GM18511 (cell line): Measurements from ENCODE around the gene SARDH.

ENCODE experiments used
- ATAC-seq: cut with Tn5 transposase; IDR thresholded peaks from one replicate; pipeline ENCODE4 v1.9.1; 2021; ENCODE audit warnings: mild to moderate bottlenecking, moderate library complexity; ENCODE audit not compliant: unreplicated experiment

Gene SARDH

DNA sequence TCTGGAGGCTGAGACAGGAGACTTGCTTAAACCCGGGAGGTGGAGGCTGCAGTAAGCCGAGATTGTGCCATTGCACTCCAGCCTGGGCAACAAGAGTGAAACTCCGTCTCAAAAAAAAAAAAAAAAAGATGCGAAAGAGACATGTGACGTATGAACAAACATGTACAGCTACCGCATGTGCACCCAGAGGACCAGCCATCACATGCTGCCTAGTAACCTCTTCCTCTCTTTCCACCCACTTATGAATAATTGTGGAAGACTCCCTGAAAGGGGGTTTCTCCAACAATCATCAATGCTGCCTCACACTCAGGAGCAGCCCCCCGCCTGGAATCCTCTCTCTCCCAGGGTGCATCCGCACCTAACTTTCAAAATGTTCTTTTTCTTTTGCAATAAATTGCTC is 2.2 kb downstream of the SARDH start:
- no peak for ATAC-seq

DNA sequence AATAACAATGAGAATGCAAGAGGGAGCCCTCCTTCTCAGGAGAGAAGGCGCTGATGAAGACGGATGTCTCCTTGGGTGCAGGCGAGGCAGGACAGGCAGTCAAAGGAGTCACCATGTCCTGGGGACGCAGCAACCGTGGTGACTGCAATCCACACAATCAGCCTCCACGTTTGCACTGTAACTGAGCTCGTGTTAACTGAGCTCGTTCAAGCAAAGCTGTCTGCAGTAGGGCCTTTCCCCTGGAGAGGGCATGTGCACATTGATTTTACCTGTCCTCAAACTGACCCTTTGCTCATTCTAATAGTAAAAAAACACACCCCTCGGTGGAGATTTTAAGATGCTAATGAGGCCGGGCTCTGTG is 2.8 kb downstream of the SARDH start:
- no peak for ATAC-seq

DNA sequence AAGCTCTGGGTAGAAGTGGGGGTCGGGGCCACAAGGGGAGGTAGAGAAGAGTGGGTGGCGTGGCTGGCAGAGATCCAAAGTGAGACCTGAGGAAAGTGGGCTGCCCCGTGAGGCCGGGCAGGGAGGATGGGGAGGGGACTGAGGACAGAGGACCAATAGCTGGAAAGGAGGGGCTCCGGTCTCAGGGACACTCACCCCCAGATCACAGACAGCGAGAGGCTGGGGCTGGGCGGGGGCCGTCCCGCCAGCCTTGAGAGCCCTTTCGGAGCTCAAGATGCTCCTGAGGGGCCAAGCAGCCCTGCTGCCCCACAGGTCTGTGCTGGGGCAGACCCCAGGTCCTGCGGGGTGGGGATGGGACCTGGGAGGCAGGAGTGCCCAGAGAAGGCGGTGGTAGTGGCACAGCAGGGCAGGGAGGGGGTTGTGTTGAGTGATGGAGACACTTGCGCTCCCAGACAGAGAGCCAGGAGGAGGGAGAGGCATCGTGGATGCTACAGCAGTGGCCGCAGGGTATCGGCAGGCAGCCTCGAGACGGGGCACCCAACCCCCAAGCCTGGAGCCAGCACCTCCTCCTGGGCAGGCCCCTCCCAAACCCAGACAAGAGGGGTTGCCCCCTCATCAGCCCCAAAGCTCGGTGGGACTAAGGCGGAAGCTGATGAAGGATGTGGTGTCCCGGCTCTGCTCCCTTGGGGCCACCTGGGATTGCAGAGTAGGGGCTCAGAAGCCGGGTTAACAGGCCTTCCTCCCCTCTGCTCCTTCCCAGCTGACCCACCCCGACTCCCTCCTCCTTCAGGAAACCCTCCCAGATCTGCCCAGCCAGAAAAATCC is 3.4 kb downstream of the SARDH start:
- ATAC-seq: no peak

DNA sequence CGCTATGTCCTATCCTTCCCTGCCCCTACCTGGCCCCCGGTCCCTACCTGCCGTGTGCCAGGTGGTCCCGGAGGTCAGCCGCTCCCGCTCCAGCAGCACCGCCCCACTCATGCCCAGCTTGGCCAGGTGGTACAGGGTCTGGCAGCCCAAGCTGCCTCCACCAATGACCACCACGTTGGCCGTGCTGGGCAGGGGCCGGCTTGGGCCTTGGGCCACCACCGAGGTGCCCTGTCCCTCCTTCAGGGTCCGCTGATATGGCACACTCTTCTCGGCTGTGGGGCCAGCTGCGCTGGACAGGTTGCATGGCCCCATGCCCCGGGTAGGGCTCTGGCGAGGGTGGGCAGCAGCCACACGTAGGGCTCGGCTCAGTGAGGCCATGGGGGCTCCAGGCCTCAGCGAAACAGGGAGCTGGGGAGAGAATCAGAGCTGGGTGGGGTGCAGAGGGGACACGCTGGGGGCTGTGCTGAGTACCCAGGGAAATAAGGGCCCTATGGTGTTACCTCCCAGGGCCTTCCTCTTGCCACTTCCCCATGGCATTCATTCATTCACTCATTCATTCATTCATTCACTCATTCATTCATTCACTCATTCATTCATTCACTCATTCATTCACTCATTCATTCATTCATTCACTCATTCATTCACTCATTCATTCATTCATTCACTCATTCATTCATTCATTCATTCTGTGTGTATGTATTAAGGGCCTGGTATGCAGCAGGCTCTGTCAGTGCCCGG is 4.2 kb downstream of the SARDH start:
- ATAC-seq: no peak

DNA sequence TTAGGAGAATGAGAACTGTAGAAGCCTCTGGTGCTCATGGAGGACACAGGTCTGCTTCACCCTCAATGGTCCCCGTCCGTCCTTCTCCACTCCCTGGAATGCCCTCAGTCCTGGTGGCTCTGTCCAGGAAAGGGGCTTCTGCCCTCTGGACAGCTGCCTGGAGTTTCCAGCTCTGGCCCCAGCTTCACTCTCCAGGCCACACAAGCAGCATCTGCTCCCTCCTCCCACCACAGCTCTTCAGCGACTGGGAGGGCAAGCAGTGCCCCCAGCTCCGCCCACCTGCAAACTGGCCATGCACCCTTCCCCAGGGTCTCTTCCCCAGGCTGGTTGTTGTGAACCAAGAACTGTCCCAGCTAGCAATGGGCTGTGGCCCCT is 4.7 kb downstream of the SARDH start:
- ATAC-seq: no peak

DNA sequence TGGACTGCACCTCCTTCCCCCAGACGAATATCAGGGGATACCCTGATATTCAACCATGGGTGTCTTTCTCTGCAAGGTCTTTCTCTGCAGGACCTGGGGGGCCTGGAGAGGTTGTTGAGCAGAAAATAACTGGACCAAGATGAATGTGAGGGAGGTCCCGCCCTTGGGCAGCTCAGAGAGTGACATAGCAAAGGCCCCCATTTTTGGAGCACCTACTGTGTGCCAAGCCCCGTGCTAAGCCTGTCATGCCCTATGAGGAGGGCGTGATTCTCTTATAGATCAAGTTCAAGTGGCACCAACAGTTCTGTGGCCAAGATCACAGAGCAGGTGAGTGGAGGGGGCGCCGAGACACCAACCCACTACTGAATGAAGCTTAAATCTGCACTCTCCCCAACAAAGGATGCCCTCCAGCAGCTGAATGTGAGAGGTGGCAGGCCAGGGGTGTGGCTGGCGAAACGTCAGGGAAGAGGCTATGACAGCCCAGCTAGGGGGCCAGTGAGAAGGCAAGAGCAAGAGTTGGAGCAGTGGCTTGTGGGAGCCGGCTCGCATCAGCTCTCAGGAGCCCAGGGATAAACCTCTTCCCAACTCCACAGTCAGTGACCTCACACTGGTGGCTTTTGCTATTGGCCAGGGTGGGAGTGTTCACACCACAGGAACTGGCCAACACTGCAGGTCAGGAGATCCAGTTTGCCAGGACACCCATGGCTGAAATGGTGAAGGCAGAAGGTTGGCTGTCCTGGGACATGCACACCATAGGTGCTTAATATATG is 5.3 kb downstream of the SARDH start:
- no peak for ATAC-seq

DNA sequence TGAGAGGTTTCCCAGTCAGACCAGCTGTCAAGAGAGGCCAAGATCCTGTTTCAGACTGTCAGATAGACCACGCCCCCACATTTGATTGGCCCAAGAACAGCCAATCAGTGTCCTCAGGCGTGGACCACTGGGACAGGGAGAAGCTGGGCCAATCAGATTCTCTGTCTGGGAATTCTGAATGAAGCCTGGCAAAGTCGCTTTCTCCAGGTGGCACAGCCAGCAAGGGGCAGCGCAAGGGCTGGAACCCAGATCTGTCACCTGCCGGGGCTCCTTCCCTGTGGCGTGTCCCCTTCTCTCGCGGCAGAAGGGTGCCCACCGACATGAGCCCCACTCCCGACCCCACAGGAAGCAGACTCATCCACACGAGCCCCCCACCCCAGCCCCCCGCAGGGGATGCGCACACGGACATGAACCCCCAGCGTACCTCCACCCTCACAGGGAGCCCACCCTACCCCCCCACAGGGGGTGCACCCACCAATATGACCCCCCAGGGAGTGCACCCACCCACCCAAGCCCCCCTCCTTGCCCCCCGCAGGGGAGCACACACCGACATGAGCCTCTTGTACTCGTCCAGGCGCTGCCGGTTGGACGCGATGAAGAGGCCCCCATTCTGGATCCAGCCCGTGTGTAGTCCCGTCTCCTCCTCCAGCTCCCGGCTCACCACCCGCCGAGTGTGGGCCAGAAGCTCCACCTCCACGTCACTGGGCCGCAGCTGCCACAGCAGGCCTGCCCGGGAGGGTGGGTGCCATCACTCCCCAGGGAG is 6.1 kb downstream of the SARDH start:
- ATAC-seq: no peak

DNA sequence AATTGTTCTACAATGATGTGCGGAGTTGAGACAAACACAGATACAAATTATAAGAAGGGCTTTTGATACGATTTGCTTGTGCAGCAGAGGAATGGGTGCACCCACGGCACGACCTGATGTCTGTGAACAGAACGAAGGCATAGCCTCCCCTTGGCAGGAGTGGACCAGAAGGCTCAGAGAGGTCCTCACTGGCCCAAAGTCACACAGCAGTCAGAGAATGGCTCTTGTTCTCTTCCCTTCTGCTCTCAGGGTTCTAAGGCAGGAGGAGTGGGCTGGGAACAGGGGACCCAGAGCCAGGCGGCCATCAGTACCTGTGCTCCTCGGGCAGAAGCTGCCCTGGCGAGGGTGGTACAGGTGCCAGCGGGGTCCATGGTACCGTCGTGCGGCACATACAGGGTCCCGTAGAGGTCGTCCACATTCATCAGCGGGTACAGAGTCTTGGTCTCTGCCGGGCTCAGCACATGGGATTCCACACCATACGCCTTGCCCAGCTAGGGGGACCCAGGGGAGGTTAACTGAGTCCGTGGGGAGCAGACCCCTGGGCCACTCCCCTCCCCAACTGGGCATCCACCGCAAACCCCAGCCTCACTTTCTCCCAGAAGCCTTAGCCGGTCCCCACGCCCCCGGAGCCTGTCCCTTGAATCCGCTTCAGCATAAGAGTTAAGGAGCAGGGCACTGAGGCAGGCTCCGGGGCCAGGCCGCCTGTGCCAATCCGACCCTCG is 7.0 kb downstream of the SARDH start:
- no peak for ATAC-seq

DNA sequence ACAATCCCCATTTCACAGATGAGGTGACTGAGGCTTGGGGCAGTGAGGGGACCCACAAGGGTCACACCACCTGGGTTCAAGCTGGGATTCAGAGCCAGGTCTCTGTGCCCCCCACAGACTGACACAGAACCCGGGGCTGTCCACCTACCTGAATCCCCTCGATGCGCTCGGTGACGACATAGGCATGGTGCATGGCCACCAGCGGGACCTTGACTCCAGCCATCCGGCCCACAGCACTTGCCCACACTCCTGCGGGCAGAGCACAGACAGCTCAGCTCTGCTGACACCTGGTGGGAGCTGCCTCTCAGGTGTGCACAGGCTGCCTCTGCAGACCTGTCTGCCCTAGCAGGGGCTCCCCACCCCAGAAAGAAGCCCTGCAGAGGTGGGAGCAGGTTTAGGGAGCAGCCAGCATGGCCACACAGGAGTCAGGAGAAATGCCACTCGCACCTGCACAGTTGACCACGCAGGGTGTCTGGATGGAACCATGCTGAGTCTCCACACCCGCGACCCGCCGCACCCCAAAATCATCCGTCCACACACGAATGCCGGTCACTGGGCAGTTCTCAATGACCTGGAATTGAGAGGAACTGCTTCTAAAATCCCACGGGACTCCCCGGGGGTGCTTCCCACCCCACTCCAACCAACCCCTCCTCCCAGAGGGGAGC is 8.4 kb downstream of the SARDH start:
- no peak for ATAC-seq

DNA sequence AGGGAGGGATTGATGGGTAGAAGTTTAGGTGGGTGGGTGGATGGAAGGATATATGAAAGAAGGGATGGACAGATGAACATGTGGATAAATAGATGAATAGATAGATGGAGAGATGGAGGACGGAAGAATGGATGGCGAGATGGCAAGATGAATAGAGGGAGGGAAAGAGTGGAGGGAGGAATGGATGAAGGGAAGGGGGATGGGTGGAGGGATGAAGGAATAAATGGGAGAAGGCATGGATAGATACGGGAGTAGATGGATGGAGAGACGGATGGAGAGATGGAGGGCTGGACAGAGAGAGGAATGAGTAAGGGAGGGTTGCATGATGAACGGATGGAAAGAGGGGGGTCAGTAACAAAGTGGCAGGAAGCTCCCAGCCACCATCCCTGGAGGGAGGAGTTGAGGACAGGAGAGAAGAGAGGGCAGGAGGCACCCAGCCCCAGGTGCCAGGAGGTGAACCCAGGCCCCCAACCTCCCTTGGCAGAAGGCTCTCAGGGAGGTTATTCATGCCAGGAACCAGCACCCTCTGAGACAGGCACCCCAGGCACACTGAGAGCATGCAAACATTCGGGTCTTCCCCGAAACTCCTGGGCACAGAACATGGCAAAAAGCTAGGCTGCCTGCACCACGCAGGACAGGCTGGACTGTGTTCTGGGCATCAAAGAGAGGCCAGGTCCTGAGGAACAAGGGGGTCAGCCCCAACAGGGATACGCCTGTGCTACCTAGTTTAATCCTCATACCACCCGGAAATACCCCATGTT is 9.1 kb downstream of the SARDH start:
- no peak for ATAC-seq

DNA sequence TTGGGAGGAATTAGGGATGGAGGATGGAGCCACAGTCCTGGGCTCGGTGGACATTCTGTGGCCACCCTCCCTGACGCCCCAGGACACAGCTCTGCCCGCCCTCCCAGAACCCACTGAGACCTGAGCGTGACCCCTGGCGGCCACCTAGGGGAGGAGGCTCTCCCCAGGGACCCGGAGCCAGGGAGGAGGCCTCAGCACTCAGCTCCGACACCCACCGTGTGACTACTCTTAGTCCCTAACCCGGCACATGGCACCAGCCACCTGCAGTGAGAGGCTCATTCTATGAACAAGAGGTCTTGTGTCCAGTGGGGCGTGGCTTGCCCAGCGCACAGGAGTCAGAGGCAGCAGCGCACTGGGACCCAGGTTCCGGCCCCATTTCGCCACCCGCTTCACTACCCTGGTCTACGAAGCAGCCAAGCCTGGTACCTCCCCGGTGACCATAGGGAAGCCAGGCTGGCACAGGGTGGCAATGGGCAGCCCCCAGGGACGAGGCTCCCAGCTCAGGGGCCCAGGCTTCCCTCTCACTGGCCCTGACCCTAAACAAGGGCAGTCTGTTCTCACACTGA is 10.2 kb downstream of the SARDH start:
- ATAC-seq: no peak

DNA sequence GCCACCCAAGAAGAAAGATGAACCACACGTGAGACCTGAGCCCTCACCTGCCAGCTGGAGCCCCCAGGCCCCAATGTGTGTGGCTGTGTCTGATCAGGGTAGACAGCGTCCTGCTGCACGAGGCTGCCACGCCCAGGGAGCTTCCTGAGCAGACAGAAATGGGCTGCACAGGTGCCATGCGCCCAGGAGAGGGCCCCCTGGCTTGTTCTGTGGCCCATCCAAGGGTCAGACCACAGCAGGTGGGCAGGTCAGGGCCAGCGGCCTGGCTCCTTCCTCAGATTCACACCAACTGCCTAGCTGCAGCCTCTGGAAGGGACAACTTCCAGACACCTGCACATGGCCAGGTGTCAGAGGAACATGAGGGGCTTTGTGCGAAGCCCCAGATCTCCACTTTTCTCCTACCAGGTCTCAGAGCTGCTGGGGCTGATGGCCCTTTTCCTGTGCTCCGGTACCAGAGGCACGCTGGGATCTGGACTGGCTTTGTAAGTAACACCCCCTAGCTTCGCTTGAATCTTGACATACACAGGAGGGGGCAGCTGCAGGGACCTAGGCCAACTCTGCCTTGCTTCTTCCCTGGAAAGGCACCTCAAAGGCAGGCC is 10.8 kb downstream of the SARDH start:
- no peak for ATAC-seq

DNA sequence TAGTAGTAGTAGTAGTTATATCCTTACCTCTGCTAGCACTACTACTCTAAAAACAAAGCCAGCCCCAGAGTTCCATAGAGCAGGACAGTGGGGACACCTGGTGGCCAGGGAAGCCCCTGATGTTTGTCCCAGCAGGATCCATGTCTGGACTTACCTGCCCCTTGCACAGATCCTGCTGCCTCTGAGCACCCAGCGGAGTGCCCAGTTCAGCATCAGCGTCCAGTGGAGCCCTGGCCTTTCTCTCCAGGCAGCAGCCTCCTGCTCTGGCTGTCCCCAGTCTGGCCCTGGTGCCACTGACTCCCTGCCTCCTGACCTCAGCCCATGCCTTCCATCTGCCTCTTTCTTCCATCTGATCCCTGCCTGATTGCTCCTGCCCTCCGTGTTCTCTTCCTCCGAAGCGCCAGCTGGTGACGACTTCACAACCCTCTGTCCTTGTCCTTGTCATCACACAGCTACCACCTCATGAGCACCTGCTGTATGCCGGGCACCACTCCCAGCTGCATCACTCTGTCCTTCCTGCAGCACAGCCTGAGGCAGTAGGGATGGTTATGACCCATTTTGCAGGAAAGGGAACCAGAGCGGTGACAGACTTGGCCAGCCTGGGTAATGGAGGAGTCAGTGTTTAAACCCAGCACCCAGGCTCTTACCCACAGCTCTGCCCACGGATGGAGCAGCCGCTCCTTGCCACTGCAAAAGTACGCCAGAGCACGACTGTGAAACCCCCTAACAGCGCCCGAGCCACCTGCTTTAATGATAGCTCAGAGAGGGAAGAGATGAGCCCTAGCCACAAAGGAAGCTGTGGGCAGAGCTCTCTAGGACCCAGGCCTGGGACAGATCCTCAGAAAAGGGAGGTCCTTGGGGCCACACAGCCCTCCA is 11.5 kb downstream of the SARDH start:
- no peak for ATAC-seq

DNA sequence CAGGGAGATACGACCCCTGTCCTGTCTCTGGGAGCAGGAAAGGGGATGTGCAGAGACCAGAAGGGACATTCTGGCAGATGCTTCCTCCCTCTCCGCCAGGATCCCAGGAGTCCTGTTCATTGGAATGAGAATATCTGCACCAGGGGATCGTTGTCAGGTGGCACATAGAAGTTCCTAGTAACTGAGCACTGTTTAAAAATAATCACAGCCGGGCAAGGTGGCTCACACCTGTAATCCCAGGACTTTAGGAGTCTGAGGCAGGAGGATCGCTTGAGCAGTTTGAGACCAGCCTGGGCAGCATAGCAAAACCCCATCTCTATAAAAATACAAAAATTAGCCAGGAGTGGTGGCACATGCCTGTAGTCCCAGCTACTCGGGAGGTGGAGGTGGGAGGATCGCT is 12.3 kb downstream of the SARDH start:
- ATAC-seq: no peak

DNA sequence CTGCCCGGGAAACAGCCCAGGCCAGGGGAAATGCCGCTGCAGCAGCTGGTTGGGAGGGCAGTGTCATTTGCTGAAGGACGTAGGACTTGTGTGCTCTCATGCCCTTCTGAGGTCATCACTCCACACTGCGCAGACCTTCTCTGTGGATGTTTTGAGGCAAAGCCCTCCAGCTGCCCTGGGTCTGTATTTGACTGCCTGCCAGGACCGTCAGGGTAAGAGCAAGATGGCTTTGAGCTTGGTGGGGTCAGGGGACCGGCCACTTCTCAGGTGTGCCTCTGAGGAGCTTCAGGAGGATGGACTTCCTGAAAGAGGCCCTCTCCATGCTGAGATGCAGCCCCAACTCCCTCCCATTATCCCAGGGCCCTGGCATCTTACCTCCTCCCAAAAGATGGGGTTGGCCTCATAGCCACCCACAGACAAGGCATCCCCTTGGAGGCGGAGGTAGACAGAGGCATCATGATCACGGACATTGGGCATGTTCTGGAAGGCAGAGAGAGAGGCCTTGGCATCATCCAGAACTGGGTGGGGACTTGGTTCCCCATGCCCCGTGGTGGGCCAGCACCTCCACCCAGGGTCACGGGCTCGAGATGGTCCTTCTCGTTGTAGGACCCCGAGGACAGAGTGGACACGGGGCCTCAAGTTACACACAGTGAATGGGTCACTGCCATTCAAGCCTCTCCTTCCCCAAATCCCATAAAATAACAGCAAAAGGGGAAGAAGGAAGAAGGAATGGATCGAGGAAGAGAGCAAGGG is 19.4 kb downstream of the SARDH start:
- no peak for ATAC-seq

DNA sequence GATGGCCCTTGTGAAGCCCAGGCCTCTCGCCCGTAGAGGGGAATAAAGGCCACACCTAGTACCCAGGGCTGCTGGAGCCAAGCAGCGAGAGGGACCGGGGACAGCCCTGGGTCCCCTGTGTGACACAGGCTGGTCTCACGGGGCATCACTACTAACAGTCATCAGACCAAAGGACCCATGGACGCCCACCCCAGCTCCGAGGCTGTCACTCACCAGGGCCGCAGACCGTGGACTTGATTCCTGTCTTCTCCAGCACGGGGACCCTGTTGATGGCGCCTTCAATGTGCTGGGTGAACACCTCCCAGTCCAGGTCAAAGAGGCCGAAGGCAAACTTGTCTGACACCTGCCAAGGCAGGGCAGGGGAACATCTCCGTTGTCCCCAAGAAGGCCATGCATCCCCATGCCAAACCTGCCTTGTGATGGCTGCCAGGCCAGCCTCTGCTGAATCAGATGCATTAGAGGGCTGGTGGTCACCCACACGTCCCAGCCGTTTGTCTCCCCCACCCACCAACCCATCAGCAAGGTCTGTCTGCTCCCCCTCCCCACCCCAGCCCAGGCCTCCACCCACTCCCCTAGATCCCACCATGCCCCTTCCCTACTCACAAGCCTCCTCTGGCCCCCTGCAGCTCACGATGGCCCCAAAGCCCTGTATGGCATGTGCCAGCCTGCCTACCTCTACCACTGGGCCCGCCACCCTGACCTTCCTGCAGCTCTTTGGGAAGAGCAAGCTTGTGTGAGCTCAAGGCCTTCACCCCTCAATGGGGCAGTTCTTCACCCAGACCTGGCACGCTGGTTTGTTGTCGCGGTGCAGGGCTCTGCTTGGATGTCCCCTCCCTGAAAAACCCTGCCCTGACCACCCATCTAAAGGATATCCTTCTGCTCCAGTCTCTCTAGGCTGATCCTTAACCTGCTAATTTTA is 20.8 kb downstream of the SARDH start:
- no peak for ATAC-seq
